Effector memory CD8-positive, alpha-beta T cell (primary cell): ENCODE measurements around the gene MRPL27.
A peak's percentile ranks its signal among the peaks of the same experiment; 100 is the strongest.
"Not testable (repeated sequence)": the region's sequence is repeated elsewhere in the genome, so short reads cannot be mapped to it uniquely, and the experiment has no call there.

Experiments used
- ATAC-seq: fragments of 150-1000 bp; cut with Tn5 transposase; replicated peaks from 2 replicates; pipeline ENCODE4 v1.10.0; 2021; ENCODE audit warnings: mild to moderate bottlenecking, moderate library complexity
- DNase-seq, 3 experiments: peaks; one replicate each; pipeline ENCODE4 v3.0.0; 2021
- H3K27ac Mint-ChIP-seq, 2 donors: one replicate each; pipeline ENCODE4 v1.8.0; 2022; ENCODE audit warnings: mild to moderate bottlenecking in 2 of 2, mixed read lengths in 2 of 2, moderate library complexity in 2 of 2
- H3K27me3 Mint-ChIP-seq, 2 donors: one replicate each; pipeline ENCODE4 v1.8.0; 2022; ENCODE audit warnings: mixed read lengths in 2 of 2
- H3K36me3 Mint-ChIP-seq: one replicate; pipeline ENCODE4 v1.8.0; 2022; ENCODE audit warnings: mild to moderate bottlenecking, moderate library complexity, mixed read lengths; ENCODE audit not compliant: insufficient read depth
- H3K4me1 Mint-ChIP-seq, 2 donors: one replicate each; pipeline ENCODE4 v1.8.0; 2022; ENCODE audit warnings: low read depth in 2 of 2, mixed read lengths in 2 of 2
- H3K4me3 Mint-ChIP-seq, 2 donors: one replicate each; pipeline ENCODE4 v1.8.0; 2022; ENCODE audit warnings: mild to moderate bottlenecking in 2 of 2, mixed read lengths in 2 of 2, moderate library complexity in 2 of 2
- H3K9me3 Mint-ChIP-seq, 2 donors: one replicate each; pipeline ENCODE4 v1.8.0; 2022; ENCODE audit warnings: mixed read lengths in 2 of 2
- total RNA-seq, 9 experiments: gene quantifications; one replicate each; lab custom pipeline; 2026; lab: John Stamatoyannopoulos, UW

MRPL27 gene
- total RNA-seq = 10.1 to 53.1 (median 22.9) reads per million in 9 experiments

DNA sequence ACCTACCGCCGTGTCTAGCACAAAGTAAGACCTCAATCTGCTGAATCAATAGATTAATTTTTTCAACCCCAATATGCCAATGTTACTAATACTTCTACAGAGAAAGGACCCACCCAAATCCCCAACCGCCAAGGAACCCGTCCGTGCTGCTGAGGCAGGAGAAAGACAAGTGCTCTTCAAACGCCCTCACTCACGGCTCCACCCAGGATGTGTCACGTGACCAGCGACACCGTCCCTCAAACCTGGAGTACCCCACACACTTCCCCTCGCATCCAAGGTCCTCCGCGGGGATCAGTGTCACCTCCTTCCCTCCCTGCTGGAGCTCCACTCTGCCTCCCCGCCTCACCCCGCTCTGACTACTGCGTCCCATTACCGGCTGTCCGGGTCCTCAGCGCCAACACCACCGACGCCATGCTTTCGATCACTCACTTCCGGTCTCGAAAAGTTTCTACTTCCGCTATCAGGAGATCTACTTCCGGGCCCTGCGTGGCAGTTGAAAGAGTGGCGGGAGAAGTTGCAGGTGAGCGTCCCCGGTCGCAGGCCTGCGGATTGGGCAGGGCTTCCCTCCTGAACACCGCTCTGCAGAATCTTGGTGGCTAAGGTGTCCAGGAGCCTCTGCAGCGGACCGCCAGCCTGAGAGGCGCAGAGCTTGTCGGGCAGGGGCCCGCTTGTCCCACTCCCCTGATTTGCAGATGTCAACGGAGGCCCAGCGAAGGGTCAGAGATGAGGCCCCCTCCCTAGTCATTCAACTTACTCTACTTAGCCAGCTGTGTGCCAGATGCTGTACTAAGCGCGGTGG, at the start of gene MRPL27, which contains the start of gene EME1:
TSS of gene MRPL27 (minus strand) at position 427 of the 799 bp plus-strand sequence. CDS start at position 413, 14 bp downstream.
TSS of gene EME1 (plus strand) at position 472 of the 799 bp plus-strand sequence. CDS start 1,980 bp downstream, outside the sequence.
- DNase-seq (peak; percentile 76 to 90 (median 82)), ATAC-seq (peak; percentile 95)
- Mint-ChIP-seq H3K36me3 (peaks cover 33% of the 10 kb centered on the region), H3K4me1 (peaks cover 22% of the 10 kb centered on the region in 2 donors), H3K27me3 (no peaks in the 10 kb centered on the region), H3K4me3 (peak within 1 kb of the TSS; percentile 96 to 99), H3K27ac (peak within 1 kb of the TSS; percentile 98), H3K9me3 (no peaks in the 10 kb centered on the region)

DNA sequence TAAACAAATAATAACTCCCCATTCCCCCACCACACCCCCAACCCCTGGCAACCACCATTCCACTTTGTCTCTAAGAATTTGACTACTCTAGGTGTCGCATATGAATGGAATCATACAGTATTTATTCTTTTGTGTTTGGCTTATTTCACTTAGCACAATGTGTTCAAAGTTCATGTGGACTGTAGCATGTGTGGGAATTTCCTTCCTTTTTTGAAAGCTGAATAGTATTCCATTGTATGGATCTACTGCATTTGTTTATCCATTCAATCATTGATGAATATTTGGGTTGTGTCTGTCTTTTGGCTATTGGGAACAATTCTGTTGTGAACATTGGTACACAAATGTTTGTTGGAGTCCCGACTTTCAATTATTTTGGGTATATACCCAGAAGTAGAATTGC, 49.8 kb upstream of the MRPL27 start:
- H3K27ac Mint-ChIP-seq = no peak overlapping the region

DNA sequence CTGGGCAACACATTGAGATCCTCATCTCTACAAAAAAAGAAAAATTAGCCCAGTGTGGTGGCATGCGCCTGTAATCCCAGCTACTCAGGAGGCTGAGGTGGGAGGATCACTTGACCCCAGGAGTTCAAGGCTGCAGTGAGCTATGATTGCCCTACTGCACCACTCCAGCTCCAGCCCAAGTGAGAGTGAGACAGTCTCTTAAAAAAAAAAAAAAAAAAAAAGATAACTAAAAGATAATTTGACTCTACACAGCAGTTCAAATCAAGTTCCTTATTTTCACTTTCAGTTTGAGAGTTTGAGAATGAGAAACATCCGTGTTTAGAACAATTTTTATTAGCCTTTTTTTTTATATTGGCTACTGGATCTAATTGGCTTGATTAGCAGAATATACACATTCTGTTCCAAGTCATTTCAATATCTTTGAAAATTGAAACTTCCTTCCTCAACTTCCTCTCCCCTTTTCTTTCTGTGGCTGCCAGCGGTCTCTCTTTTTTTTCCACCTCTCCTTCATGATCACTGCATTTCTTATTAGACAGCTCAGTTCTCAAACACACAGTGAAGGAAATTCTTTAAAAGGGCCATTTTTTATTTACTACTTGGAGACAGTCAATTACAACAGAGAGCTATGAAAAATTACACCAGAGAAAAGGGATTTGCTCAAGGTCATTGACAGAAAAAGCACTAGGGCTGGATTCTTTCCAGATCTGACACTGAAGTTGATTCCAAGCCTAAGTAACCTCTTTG, 48.5 kb upstream of the MRPL27 start:
- DNase-seq (no peak), ATAC-seq (peak; percentile 21)
- no peaks in the 10 kb centered on the region for H3K27me3 Mint-ChIP-seq
- peaks cover 6 to 16% of the 10 kb centered on the region in 2 donors for H3K4me1 Mint-ChIP-seq
- H3K9me3 Mint-ChIP-seq = peaks cover 1 to 7% of the 10 kb centered on the region in 2 donors
- H3K4me3 Mint-ChIP-seq = peak overlapping the region; percentile 53 to 76
- H3K27ac Mint-ChIP-seq = peak overlapping the region; percentile 74 to 96
- peaks cover 4% of the 10 kb centered on the region for H3K36me3 Mint-ChIP-seq

More for the DNA sequence above, 49.8 kb upstream of the MRPL27 start:
- peaks cover 11% of the 10 kb centered on the region for H3K36me3 Mint-ChIP-seq
- H3K4me3 Mint-ChIP-seq = peak overlapping the region in 1 of 2 donors; percentile 31
- H3K27me3 Mint-ChIP-seq = no peaks in the 10 kb centered on the region
- peaks cover 1 to 7% of the 10 kb centered on the region in 2 donors for H3K9me3 Mint-ChIP-seq
- DNase-seq (no peak), ATAC-seq (no peak)
- H3K4me1 Mint-ChIP-seq = peaks cover 17 to 25% of the 10 kb centered on the region in 2 donors

GRCh38 chr17:50420419-50421112, 47.6 kb upstream of the MRPL27 start:
- Mint-ChIP-seq H3K4me1 (peaks cover 3 to 13% of the 10 kb centered on the region in 2 donors), H3K9me3 (peaks cover 1 to 7% of the 10 kb centered on the region in 2 donors), H3K4me3 (peak overlapping the region; percentile 53 to 76), H3K27me3 (no peaks in the 10 kb centered on the region), H3K36me3 (peaks cover 4% of the 10 kb centered on the region), H3K27ac (peak overlapping the region in 1 of 2 donors; percentile 74)
- DNase-seq (no peak), ATAC-seq (no peak)

DNA sequence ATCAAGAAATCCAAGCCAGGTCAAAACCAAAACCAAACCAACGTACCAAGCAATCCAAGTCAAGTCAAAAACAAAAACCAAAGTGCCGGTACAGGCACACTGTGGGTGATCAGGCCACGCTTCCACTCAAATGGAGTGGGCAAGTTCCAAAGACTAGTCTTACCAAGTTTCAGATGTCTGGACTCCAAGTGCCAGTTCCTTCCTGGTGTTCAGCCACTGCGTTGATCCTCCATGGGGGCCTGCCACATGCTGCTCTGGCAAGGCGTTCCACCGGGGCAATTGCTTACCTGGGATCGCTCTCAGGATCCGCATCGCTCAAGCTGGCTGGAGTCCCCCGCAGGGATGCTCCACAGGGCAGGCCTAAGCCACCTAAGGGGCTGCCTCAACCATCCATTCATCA, 46.6 kb upstream of the MRPL27 start:
- not testable (repeated sequence) for H3K4me1 Mint-ChIP-seq, H3K9me3 Mint-ChIP-seq, H3K4me3 Mint-ChIP-seq, H3K27me3 Mint-ChIP-seq, H3K36me3 Mint-ChIP-seq, DNase-seq, ATAC-seq
- peak overlapping the region in 1 of 2 donors; percentile 55 for H3K27ac Mint-ChIP-seq

DNA sequence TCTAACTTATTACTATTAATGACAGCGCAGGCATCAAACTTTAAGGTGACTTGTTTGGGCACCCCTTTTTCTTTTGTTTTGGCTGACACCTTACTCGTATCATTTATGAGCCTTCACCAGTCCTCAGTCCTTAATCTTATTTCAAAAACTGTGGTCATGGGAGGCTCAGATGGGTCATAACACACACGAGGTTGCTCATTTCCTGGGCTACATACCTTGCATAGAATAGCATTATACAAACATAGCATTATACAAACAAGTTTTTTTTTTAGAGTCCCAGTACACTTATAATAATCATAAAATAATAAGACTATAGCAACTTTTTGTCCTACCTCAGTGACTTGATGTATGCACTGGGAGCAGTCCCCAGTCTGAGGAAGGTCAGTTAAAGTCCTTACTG, 41.8 kb upstream of the MRPL27 start:
- H3K27me3 Mint-ChIP-seq = peaks cover 0 to 6% of the 10 kb centered on the region in 2 donors
- no peak for DNase-seq
- H3K4me1 Mint-ChIP-seq = no peaks in the 10 kb centered on the region
- no peaks in the 10 kb centered on the region for H3K36me3 Mint-ChIP-seq
- ATAC-seq = no peak
- peaks cover 1 to 7% of the 10 kb centered on the region in 2 donors for H3K9me3 Mint-ChIP-seq
- no peak overlapping the region for H3K27ac Mint-ChIP-seq
- no peak overlapping the region for H3K4me3 Mint-ChIP-seq

GRCh38 chr17:50412188-50412732, 39.3 kb upstream of the MRPL27 start:
- no peak overlapping the region for H3K27ac Mint-ChIP-seq
- ATAC-seq (no peak), DNase-seq (no peak)
- H3K9me3 Mint-ChIP-seq = no peaks in the 10 kb centered on the region
- H3K4me1 Mint-ChIP-seq = no peaks in the 10 kb centered on the region
- no peaks in the 10 kb centered on the region for H3K36me3 Mint-ChIP-seq
- H3K27me3 Mint-ChIP-seq = peaks cover 0 to 6% of the 10 kb centered on the region in 2 donors
- H3K4me3 Mint-ChIP-seq = no peak overlapping the region

DNA sequence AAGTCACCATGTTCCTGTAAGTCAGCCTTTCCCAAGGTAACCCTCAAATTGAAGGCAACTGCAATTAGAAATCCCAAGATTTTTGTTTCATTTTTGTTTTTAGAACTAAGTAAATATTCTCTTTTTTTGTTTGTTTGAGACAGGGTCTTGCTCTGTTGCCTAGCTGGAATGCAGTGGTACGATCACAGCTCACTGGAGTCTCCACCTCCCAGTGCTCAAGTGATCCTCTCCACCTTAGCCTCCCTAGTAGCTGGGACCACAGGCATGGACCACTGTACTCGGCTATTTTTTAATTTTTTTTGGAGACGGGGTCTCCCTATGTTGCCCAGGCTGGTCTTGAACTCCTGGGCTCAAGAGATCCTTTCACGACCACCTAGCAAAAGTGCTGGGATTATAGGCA, 34.9 kb upstream of the MRPL27 start:
- H3K27me3 Mint-ChIP-seq = peaks cover 35 to 37% of the 10 kb centered on the region in 2 donors
- no peak overlapping the region for H3K4me3 Mint-ChIP-seq
- ATAC-seq (no peak), DNase-seq (no peak)
- peaks cover 4% of the 10 kb centered on the region for H3K36me3 Mint-ChIP-seq
- H3K27ac Mint-ChIP-seq = no peak overlapping the region
- no peaks in the 10 kb centered on the region for H3K4me1 Mint-ChIP-seq
- no peaks in the 10 kb centered on the region for H3K9me3 Mint-ChIP-seq

DNA sequence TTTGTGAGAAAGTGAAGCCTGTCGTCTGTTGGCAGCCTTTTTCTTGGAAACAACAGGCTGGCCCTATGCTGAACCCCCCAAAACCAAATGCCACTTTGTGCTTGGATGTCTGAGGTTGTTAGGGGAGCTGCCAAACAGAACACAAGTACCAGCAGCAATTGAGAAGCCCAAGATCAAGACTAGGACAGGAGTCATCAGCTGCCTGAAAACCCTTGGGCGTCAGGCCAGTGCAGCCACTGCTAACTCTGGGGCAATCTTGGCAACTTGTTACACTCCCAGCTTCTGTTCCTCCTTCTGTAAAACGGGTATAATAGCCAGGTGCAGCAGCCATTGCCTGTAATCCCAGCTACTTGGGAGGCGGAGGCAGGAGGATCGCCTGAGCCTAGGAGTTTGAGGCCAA, 33.6 kb upstream of the MRPL27 start:
- H3K27ac Mint-ChIP-seq = no peak overlapping the region
- H3K9me3 Mint-ChIP-seq = no peaks in the 10 kb centered on the region
- no peak for DNase-seq
- H3K4me3 Mint-ChIP-seq = no peak overlapping the region
- ATAC-seq = no peak
- peaks cover 4% of the 10 kb centered on the region for H3K36me3 Mint-ChIP-seq
- peaks cover 35 to 50% of the 10 kb centered on the region in 2 donors for H3K27me3 Mint-ChIP-seq
- no peaks in the 10 kb centered on the region for H3K4me1 Mint-ChIP-seq

DNA sequence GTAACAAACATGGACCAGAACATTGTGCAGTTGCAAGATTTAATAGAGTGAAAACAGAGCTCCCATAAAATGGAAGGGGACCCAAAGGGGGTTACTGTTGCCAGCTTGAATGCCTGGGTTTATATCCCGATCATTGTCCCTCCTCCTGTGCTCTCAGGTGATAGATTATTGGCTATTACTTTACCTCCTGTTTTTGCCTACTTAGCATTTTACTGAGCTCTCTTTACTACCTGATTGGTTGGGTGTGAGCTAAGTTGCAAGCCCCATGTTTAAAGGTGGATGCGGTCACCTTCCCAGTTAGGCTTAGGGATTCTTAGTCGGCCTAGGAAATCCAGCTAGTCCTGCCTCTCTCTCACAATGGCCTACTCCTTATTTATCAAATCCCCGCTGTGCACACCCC, 32.4 kb upstream of the MRPL27 start:
- H3K27ac Mint-ChIP-seq, DNase-seq, ATAC-seq, H3K36me3 Mint-ChIP-seq, H3K4me3 Mint-ChIP-seq, H3K9me3 Mint-ChIP-seq, H3K4me1 Mint-ChIP-seq: not testable (repeated sequence)
- H3K27me3 Mint-ChIP-seq = peaks cover 32 to 51% of the 10 kb centered on the region in 2 donors

- not testable (repeated sequence) for H3K4me3 Mint-ChIP-seq, ATAC-seq
- H3K27me3 Mint-ChIP-seq = peaks cover 10 to 30% of the 10 kb centered on the region in 2 donors
Observed at GRCh38 chr17:50399591-50399990, 26.6 kb upstream of the MRPL27 start.

GRCh38 chr17:50398672-50399071, 25.7 kb upstream of the MRPL27 start:
- peak overlapping the region in 1 of 2 donors; percentile 10 for H3K4me3 Mint-ChIP-seq

More at GRCh38 chr17:50399591-50399990, 26.6 kb upstream of the MRPL27 start:
- H3K4me1 Mint-ChIP-seq = peaks cover 21 to 23% of the 10 kb centered on the region in 2 donors
- not testable (repeated sequence) for H3K27ac Mint-ChIP-seq, DNase-seq, H3K9me3 Mint-ChIP-seq
- peaks cover 26% of the 10 kb centered on the region for H3K36me3 Mint-ChIP-seq

DNA sequence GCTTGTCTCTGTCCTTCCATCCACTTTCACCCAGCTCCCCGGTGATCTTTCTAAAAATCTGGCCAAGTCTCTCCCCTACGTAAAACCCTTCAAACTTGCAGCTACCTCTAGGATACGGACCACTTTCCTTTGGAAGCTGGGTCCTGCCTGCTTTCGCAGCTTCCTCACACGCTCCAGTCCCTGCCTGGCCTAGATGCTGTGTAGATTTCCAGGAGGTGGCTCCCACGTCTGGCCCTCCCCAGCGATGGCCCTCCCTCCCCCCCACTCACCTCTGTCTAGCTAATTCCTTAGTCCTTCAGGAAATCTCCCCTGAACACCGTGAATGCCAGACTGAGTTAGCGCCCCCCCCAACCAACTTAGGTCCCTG, 24.9 kb upstream of the MRPL27 start:
- Mint-ChIP-seq H3K4me1 (peaks cover 31 to 38% of the 10 kb centered on the region in 2 donors), H3K36me3 (peaks cover 34% of the 10 kb centered on the region), H3K27me3 (peaks cover 0 to 14% of the 10 kb centered on the region in 2 donors), H3K27ac (peak overlapping the region in 1 of 2 donors; percentile 97), H3K9me3 (no peaks in the 10 kb centered on the region), H3K4me3 (peak overlapping the region; percentile 91 to 94)
- ATAC-seq = no peak
- DNase-seq = no peak

More at GRCh38 chr17:50398672-50399071, 25.7 kb upstream of the MRPL27 start:
- Mint-ChIP-seq H3K36me3 (peaks cover 28% of the 10 kb centered on the region), H3K4me1 (peaks cover 25 to 30% of the 10 kb centered on the region in 2 donors), H3K27me3 (peaks cover 1 to 21% of the 10 kb centered on the region in 2 donors)
- ATAC-seq, H3K9me3 Mint-ChIP-seq, H3K27ac Mint-ChIP-seq, DNase-seq: not testable (repeated sequence)
